Ascending aorta (tissue), 2 donors: ENCODE results near the gene ZBED3. TPM values are rescaled to one million over a fixed set of nuclear protein-coding genes. Genes with fewer than 3 reads are reported as not detected.
"Not testable (repeated sequence)": the region's sequence is repeated elsewhere in the genome, so short reads cannot be mapped to it uniquely, and the experiment has no call there.

Experiments
- DNase-seq, 2 donors: peaks; one replicate each; pipeline ENCODE4 v3.0.0-alpha.2; 2019; ENCODE audit warnings: low spot score in 2 of 2
- H3K27ac ChIP-seq, 2 donors: fragments of 200-600 bp; sonication (generic); one replicate each; pipeline ENCODE4 v1.5.1; 2016 to 2017; ENCODE audit warnings: mild to moderate bottlenecking in 1 of 2
- H3K27me3 ChIP-seq: fragments of 200-600 bp; sonication (generic); one replicate; pipeline ENCODE4 v1.5.1; 2017
- H3K36me3 ChIP-seq, 2 donors: fragments of 200-600 bp; sonication (generic); one replicate each; pipeline ENCODE4 v1.5.1; 2016
- H3K4me1 ChIP-seq, 2 donors: fragments of 200-600 bp; sonication (generic); one replicate each; pipeline ENCODE4 v1.5.1; 2016 to 2017; ENCODE audit warnings: mild to moderate bottlenecking in 1 of 2
- H3K4me3 ChIP-seq, 2 donors: fragments of 200-600 bp; sonication (generic); one replicate each; pipeline ENCODE4 v1.5.1; 2016 to 2017; ENCODE audit warnings: mild to moderate bottlenecking in 1 of 2
- H3K9me3 ChIP-seq, 2 donors: fragments of 200-600 bp; sonication (generic); one replicate each; pipeline ENCODE4 v1.5.1; 2016
- intact Hi-C: fragments of 100-400 bp; cut with DNase I; formaldehyde crosslinking; loops from one replicate; pipeline ENCODE4 v1.15.1; 2023
- total RNA-seq: library from RNA; depleted of rRNA; stranded (reverse); fragments of >200 nt; gene quantifications from one replicate; pipeline ENCODE4 v1.1.0, GENCODE V29; 2016
- TF ChIP-seq, protein P1 (sequence below), 3 experiments: fragments of 200-600 bp in 2 of 3; fragments of 450-650 bp in 1 of 3; sonication (generic) in 2 of 3; IDR thresholded peaks; one replicate each; pipeline ENCODE4 v1.5.1; 2016 to 2019; ENCODE audit warnings: antibody characterized with exemption in 3 of 3, mild to moderate bottlenecking in 1 of 3, moderate library complexity in 1 of 3

ZBED3 gene
- total RNA-seq, 1 donor from 2014 or later: 0.64 TPM

DNA sequence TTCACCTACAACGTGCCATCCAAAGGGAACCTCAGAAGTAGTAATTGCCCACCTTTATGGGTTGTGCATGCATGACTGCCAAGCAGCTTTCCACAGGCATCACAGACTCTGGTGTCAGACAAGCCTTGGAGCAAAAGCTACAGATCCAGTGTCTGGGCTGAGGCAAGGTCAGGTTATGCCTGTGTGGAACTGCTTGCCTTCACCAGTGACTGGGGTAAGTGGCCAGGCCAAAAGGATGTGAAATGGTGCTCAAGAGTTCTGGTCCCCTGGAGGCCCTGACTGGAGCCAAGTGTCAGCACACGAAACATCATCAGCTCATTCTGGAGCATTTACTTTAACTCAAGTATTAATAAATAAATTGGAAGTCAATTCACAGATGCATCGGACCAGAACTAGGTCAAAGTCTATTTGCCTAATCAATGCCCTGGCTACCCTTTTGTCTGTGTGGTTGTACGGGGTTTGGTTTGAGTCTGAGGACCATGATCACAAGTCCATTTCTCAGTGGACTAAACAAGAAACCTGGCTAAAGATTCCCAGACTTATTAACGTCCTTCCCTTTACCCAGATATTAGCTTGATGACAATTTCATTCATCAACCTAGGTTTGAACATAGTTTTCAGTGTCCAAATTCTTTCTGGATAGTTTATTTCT, 41.5 kb upstream of the ZBED3 start:
- no peaks in the 10 kb centered on the region for H3K27me3 ChIP-seq
- intact Hi-C loops: no loop called here
- H3K27ac ChIP-seq: no peak overlapping the region
- TF ChIP-seq, protein P1, sequence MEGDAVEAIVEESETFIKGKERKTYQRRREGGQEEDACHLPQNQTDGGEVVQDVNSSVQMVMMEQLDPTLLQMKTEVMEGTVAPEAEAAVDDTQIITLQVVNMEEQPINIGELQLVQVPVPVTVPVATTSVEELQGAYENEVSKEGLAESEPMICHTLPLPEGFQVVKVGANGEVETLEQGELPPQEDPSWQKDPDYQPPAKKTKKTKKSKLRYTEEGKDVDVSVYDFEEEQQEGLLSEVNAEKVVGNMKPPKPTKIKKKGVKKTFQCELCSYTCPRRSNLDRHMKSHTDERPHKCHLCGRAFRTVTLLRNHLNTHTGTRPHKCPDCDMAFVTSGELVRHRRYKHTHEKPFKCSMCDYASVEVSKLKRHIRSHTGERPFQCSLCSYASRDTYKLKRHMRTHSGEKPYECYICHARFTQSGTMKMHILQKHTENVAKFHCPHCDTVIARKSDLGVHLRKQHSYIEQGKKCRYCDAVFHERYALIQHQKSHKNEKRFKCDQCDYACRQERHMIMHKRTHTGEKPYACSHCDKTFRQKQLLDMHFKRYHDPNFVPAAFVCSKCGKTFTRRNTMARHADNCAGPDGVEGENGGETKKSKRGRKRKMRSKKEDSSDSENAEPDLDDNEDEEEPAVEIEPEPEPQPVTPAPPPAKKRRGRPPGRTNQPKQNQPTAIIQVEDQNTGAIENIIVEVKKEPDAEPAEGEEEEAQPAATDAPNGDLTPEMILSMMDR (IDR thresholded peaks at IDR 0.05): no peak
- H3K4me3 ChIP-seq: no peak overlapping the region
- no peak for DNase-seq
- no peaks in the 10 kb centered on the region for H3K36me3 ChIP-seq
- H3K9me3 ChIP-seq: no peaks in the 10 kb centered on the region
- H3K4me1 ChIP-seq: no peaks in the 10 kb centered on the region

DNA sequence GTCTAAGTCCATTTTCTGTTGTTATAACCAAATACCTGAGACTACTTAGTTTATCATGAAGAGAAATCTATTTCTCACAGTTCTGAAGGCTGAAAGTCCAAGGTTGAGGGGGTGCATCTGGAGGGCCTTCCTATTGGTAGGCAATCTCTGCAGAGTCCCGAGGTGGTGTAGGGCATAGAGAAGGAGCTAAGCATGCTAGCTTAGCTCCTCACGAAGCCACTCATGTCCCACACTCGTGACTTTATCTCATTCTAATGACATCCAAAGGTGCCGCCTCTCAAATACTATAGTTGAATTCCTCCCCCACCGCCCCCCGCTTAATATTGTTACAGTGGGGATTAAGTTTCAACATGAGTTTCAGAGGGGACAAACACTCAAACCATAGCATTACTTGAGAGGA, 36.0 kb upstream of the ZBED3 start:
- H3K27ac ChIP-seq: no peak overlapping the region
- no peaks in the 10 kb centered on the region for H3K4me1 ChIP-seq
- no peak overlapping the region for H3K4me3 ChIP-seq
- intact Hi-C loops: no loop called here
- H3K27me3 ChIP-seq: no peaks in the 10 kb centered on the region
- H3K9me3 ChIP-seq: no peaks in the 10 kb centered on the region
- TF ChIP-seq, protein P1 (IDR thresholded peaks at IDR 0.05): no peak
- H3K36me3 ChIP-seq: peaks cover 0 to 3% of the 10 kb centered on the region in 2 donors
- no peak for DNase-seq

DNA sequence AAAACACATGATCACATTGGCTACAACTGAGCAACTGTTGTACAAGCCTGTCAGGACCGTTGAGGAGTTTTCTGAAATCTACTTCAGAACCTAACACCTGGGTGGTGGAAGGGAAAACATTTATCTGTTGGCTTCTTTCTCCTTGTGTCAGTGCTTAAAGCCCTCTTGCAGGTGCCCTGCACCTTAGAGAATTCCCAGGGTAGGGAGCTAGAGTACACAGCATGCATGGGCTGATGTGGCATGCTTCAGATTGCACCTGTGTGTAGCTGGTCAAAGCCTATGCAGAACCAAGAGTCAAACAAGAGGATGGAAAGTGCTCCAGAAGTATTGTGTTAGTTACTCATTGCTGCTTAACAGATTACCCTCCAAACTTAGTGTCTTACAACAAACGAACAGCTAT, 33.6 kb upstream of the ZBED3 start:
- Histone ChIP-seq H3K27ac (no peak overlapping the region), H3K4me1 (no peaks in the 10 kb centered on the region), H3K36me3 (peaks cover 0 to 3% of the 10 kb centered on the region in 2 donors), H3K27me3 (no peaks in the 10 kb centered on the region), H3K9me3 (no peaks in the 10 kb centered on the region), H3K4me3 (no peak overlapping the region)
- TF ChIP-seq, protein P1 (IDR thresholded peaks at IDR 0.05): no peak
- intact Hi-C loops: no loop called here
- DNase-seq: no peak

DNA sequence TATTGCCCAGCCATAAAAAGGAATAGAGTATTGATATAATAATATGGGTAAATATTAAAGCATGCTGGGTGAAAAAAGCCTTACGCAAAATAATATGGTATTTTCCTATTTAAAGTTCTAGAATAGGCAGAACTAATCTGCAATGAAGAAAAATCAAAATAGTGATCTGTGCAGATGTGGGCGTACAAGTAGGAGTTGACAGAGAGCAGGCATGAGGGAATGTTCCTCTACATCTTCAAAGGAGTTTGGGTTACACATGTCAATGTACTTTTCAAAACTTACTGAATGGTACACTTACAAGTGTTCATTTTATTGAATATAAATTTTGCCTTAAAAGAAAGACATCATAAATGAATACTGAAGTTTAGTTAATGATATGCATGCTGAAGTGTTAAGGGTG, 33.0 kb upstream of the ZBED3 start:
- no peaks in the 10 kb centered on the region for H3K4me1 ChIP-seq
- TF ChIP-seq, protein P1 (IDR thresholded peaks at IDR 0.05): no peak
- no peak for DNase-seq
- H3K36me3 ChIP-seq: peaks cover 0 to 3% of the 10 kb centered on the region in 2 donors
- intact Hi-C loops: no loop called here
- H3K27me3 ChIP-seq: no peaks in the 10 kb centered on the region
- no peaks in the 10 kb centered on the region for H3K9me3 ChIP-seq
- no peak overlapping the region for H3K4me3 ChIP-seq
- no peak overlapping the region for H3K27ac ChIP-seq

DNA sequence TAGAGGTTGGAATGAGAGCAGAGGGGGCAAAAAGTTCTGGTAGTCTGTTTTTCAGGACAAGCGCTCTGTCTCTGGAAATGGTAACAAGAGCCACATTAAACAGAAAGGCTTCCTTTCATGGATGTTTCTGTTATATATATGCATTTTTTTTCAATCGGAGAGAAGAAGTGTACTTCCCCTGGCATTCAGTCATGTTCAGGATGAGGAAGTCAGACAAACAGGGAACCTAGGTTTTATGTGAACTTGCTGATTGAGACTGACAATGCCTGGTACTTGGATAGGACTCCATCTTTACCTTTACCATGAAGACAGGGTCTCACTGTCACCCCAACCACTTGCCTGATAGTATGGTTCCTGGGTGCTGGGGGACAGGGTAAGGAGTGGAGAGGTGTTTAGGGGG, 30.1 kb upstream of the ZBED3 start:
- intact Hi-C loops: no loop called here
- DNase-seq: no peak
- TF ChIP-seq, protein P1 (IDR thresholded peaks at IDR 0.05): no peak

DNA sequence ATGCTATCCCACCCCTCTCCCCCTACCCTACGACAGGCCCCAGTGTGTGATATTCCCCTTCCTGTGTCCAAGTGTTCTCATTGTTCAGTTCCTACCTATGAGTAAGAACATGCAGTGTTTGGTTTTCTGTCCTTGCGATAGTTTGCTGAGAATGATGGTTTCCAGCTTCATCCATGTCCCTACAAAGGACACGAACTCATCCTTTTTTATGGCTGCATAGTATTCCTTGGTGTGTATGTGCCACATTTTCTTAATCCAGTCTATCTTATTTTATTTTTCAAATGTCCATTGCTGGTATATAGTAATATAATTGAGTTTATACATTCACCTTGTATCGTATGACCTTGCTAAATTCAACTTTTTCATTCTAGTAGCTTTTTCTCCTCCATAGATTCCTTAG, 19.9 kb upstream of the ZBED3 start:
- H3K27ac ChIP-seq, H3K4me3 ChIP-seq, H3K4me1 ChIP-seq, H3K9me3 ChIP-seq, DNase-seq, H3K27me3 ChIP-seq, H3K36me3 ChIP-seq, intact Hi-C loops: not testable (repeated sequence)

More for the DNA sequence above, 30.1 kb upstream of the ZBED3 start:
- H3K27me3 ChIP-seq: no peaks in the 10 kb centered on the region
- H3K36me3 ChIP-seq: peaks cover 0 to 3% of the 10 kb centered on the region in 2 donors
- peaks cover 0 to 6% of the 10 kb centered on the region in 2 donors for H3K9me3 ChIP-seq
- H3K4me3 ChIP-seq: no peak overlapping the region
- no peaks in the 10 kb centered on the region for H3K4me1 ChIP-seq
- no peak overlapping the region for H3K27ac ChIP-seq
